GM13977 (cell line): Measurements from ENCODE around the gene ST6GALNAC6.

ENCODE experiments used
- DNase-seq: peaks from one replicate; pipeline ENCODE4 v3.0.0; 2012; ENCODE audit warnings: low spot score
- CTCF ChIP-seq: IDR thresholded peaks from 2 replicates; pipeline ENCODE4 v1.5.1; 2012; ENCODE audit warnings: mild to moderate bottlenecking, control low read depth; ENCODE audit not compliant: insufficient read depth; ENCODE audit errors: extremely low read depth, missing control alignments
- in situ Hi-C: fragments of 300-500 bp; cut with MboI; formaldehyde crosslinking; loops from one replicate; pipeline ENCODE4 v1.12.0; 2022; ENCODE audit warnings: low sequenced_read_pairs, low pct_unique_long_range_greater_than_20kb, mixed read lengths, inconsistent platforms; ENCODE audit not compliant: unreplicated experiment

The ST6GALNAC6 gene

GRCh38 chr9:127910613-127911205, 11.3 kb upstream of the ST6GALNAC6 start:
- in situ Hi-C loops, result loop anchor here (10.0 to 25.0 kb wide), 2 partner anchors 126 to 323 kb away; partner anchors contain the start of gene CDK9
- no peak for DNase-seq
- TF ChIP-seq CTCF, result peak; percentile 24

- DNase-seq, result no peak
- no peak for TF ChIP-seq CTCF
- in situ Hi-C loops, result loop anchor here (10.0 to 25.0 kb wide), 2 partner anchors 125 to 323 kb away; partner anchors contain the start of gene CDK9
Observed at GRCh38 chr9:127909839-127910273, 10.5 kb upstream of the ST6GALNAC6 start.

- no peak for DNase-seq
- in situ Hi-C loops, result loop anchor here (25.0 kb wide), 1 partner anchor 321 kb away; no protein-coding TSS in a partner anchor
- no peak for TF ChIP-seq CTCF
Observed at GRCh38 chr9:127908660-127908926, 9.2 kb upstream of the ST6GALNAC6 start.

- in situ Hi-C loops, result loop anchor here (25.0 kb wide), 1 partner anchor 321 kb away; no protein-coding TSS in a partner anchor
- TF ChIP-seq CTCF, result no peak
- no peak for DNase-seq
Observed at GRCh38 chr9:127907867-127908659, 8.7 kb upstream of the ST6GALNAC6 start.

- in situ Hi-C loops, result loop anchor here (25.0 kb wide), 1 partner anchor 318 kb away; no protein-coding TSS in a partner anchor
- DNase-seq, result no peak
- no peak for TF ChIP-seq CTCF
Observed at GRCh38 chr9:127905788-127906191, 6.4 kb upstream of the ST6GALNAC6 start.

- TF ChIP-seq CTCF, result no peak
- no peak for DNase-seq
- in situ Hi-C loops, result loop anchor here (25.0 kb wide), 1 partner anchor 318 kb away; no protein-coding TSS in a partner anchor
Observed at GRCh38 chr9:127905004-127905728, 5.8 kb upstream of the ST6GALNAC6 start.
